LNCAP (cell line): ENCODE data around the gene RBBP7.

Experiments used
- TF ChIP-seq, protein P1 (sequence below): fragments of 450-650 bp; IDR thresholded peaks from 2 replicates; pipeline ENCODE4 v1.5.1; 2017; ENCODE audit warnings: mild to moderate bottlenecking

The RBBP7 gene

DNA sequence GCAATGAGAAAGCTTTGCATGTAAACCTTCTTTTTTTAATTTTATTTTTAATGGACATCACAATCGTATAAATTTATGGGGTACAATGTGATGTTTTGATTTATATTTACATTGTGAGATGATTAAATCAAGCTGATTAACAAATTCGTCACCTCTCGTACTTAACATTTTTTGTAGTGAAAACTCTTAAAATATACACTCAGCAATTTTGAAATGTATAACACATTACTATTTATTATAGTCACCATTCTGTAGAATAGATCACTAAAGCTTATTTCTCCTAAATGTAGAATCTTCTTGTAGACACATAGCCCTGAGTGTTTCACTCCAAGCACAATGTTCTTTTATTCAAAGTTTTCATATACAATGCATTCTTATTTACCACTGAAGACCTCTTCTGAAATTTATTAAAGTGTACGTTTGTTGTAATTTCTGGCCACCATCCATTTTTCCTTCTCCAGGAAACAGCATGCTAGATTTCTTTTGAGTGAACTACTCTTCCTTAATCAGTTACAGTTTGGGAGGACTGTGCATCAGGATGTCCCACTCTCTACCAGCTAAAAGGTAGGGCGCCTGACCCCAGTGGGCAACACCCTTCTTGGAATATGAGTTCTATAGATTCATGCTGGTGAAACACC, 4.4 kb upstream of the RBBP7 start:
- TF ChIP-seq, protein P1, sequence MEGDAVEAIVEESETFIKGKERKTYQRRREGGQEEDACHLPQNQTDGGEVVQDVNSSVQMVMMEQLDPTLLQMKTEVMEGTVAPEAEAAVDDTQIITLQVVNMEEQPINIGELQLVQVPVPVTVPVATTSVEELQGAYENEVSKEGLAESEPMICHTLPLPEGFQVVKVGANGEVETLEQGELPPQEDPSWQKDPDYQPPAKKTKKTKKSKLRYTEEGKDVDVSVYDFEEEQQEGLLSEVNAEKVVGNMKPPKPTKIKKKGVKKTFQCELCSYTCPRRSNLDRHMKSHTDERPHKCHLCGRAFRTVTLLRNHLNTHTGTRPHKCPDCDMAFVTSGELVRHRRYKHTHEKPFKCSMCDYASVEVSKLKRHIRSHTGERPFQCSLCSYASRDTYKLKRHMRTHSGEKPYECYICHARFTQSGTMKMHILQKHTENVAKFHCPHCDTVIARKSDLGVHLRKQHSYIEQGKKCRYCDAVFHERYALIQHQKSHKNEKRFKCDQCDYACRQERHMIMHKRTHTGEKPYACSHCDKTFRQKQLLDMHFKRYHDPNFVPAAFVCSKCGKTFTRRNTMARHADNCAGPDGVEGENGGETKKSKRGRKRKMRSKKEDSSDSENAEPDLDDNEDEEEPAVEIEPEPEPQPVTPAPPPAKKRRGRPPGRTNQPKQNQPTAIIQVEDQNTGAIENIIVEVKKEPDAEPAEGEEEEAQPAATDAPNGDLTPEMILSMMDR: no peak

DNA sequence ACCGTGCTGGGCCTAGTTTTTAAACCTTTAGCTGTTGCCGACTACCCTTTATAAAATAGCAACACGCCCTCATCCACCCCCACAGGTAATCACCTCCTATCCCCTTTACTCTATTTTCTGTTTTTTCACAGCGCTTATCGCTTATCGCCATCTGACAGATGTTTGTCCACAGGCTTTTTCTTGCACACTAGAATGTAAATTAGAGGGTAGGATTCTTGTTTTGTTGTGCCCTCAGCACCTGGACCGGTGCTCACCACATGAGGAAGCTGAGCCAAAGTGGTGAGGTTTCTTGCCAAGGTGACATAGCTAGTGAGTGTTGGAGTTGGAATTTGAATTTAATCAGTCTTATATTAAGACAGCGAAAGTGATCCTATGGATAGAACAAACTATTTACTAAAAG, 2.9 kb upstream of the RBBP7 start:
- TF ChIP-seq, protein P1: no peak

DNA sequence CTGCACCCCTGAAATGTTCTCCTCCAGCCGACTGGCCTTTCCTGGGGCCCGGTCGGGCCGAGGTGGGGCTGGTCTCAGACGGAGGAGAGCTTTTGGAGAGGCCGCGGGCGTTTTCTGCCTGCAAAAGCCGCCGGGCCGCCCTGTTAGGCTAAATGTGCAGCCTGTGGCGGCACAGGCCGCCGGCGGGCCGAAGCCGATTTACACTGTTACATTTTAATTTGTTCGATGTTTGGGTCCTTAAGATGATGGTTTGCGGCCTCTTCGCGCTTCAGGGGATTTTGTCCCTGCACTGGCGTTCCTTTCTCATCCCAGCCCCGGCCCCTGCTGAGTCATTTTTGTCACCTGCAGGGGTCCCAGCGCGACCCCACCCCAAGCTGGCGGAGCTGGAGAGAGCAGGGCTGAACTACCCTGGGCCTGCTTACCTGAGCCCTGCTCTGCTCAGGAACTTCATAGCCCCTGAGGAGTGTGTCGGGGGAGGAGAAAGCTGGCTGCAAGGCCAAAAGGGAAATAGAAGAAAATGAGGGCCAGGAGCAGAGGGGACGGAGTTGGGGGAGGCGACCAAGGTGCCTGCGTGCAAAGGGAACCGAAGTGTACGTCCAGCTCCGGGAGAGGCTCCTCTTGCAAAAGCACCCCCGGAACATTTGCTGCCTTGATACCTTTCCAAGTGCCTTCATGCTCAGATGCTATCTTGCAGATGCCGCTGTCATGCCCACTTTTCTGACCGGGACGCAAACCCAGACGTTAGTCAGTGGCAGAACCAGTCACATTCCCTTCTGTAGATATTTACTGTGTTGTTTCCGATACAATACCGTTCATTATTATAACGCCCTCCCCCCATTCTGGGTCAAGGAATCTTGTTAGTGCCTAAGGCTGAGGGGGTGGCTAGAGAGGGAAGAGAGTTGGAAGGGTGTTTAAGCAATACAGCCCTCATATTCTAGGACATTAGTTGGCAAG, 977 bp upstream of the RBBP7 start:
- TF ChIP-seq, protein P1: no peak

DNA sequence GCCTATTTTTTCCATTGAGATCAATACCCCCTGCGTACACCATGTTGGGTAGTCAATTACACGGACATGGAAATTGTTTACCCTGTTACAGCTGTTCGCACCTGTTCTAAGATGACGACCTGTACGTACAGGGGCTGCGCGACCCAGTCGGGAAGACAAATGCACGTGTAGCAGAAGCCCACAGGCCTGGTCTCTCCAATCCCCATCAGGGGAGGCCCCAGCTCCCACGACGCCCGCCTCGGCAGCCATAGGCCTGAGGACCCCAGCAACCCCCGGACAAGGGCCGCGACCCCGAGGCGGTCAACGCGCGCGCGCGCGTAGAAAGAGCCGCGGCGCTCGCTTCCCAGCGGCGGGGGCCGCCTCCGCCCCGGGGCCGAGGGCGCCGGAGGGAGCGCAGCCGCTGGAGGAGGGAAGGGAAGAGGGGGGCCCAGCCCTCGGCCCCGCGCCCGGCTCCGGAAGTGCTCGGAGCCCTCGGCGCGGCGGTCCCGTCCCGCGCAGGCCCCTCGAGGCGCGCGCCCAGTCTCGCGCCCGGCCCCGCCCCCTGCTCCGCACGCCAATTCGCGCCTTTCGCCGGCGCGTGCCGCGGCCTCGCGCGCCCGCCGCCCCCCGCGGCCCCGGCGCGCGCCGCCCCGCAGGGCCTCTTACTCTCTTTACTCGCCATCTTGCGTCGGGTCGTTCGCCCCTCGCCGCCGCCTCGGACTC, 618 bp downstream of the RBBP7 start:
- TF ChIP-seq, protein P1: no peak

DNA sequence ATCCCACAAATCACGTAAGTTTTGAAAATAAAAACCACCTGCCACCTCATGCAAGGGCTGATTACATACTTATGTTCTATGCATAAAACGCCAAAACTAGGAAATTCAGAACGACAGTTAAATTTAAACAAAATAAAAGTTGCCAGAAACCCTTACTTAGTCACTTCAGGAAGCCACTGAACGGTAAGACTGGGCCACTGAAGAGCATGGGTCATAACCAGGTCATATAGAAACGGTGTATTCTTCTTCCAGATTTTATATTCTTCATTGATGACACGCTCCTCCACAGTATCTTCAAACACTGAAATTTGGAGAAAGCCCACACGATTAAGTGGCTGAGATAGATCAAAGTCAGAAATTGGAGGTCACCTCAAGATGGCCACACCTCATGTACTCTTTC, 1.2 kb downstream of the RBBP7 start:
- TF ChIP-seq, protein P1: no peak

DNA sequence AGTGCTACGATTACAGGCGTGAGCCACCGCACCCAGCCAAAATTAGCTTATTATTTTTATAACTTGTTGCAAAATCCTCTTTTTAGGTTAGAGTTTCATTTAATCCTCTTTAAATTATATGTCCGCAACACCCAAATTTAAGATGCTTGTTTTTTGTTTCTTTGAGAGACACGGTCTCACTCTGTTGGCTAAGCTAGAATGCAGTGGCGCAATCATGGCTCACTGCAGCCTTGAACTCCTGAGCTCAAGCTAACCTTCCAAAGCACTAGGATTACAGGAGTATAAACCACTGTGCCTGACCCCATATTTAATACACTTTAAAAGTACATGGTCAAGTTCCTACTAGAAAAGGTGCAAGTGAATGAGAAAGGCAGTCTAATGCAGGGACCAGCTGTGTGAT, 2.2 kb downstream of the RBBP7 start:
- TF ChIP-seq, protein P1: no peak

DNA sequence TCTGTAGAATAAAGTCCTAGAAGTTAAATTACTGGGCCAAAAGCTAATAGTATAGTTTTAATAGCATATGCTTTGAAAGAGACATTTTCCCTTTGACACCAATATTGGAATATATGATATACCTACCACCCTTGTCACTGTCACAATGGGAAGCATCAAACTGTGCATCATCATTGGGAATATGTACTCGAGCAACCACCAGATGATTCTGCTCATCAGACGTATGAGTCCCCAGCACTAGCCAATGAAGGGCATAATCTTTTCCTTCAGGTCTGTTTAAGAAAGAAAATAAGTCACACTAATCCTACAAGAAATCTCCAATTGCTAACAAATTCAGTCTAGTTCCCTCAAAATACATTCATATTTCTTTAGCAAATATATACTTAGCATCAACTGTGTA, 7.3 kb downstream of the RBBP7 start:
- TF ChIP-seq, protein P1: no peak
